Measurements from ENCODE around the gene MRTFB.

GRCh38 chr16:14132696-14133048 is 61.6 kb downstream of the MRTFB start:
- TF ChIP-seq, protein P1, sequence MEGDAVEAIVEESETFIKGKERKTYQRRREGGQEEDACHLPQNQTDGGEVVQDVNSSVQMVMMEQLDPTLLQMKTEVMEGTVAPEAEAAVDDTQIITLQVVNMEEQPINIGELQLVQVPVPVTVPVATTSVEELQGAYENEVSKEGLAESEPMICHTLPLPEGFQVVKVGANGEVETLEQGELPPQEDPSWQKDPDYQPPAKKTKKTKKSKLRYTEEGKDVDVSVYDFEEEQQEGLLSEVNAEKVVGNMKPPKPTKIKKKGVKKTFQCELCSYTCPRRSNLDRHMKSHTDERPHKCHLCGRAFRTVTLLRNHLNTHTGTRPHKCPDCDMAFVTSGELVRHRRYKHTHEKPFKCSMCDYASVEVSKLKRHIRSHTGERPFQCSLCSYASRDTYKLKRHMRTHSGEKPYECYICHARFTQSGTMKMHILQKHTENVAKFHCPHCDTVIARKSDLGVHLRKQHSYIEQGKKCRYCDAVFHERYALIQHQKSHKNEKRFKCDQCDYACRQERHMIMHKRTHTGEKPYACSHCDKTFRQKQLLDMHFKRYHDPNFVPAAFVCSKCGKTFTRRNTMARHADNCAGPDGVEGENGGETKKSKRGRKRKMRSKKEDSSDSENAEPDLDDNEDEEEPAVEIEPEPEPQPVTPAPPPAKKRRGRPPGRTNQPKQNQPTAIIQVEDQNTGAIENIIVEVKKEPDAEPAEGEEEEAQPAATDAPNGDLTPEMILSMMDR (IDR thresholded peaks at IDR 0.05) = no peak
- no peak for TF ChIP-seq POLR2A (IDR thresholded peaks at IDR 0.05)

Measured in lower leg skin (tissue), 3 donors.